Measurements from ENCODE around the gene OSBPL1A. TPM values are rescaled to one million over a fixed set of nuclear protein-coding genes. Genes with fewer than 3 reads are reported as not detected.

OSBPL1A gene
- total and polyA plus RNA-seq, 12 donors = 18.7 to 116 (median 60.0) TPM

GRCh38 chr18:24263050-24263449 is 134.6 kb downstream of the OSBPL1A start:
- 95 to 98% (median 97%) methylated on average over 2 of the region's 2 CpGs for WGBS, 4 donors
- TF ChIP-seq CTCF (IDR thresholded peaks at IDR 0.05) (no peak), POLR2A (IDR thresholded peaks at IDR 0.05) (no peak)
- H3K27me3 ChIP-seq = no peaks in the 10 kb centered on the region
- H3K4me3 ChIP-seq = no peak overlapping the region
- intact Hi-C loops (cut with DNase I) = no loop called here
- H3K9me3 ChIP-seq (replicated peaks in 1 of 3) = no peaks in the 10 kb centered on the region
- H3K4me1 ChIP-seq (replicated peaks in 1 of 2) = no peaks in the 10 kb centered on the region
- H3K27ac ChIP-seq = no peak overlapping the region
- DNase-seq = no peak
- H3K36me3 ChIP-seq (replicated peaks in 1 of 2) = no peaks in the 10 kb centered on the region

- no peaks in the 10 kb centered on the region for H3K36me3 ChIP-seq (replicated peaks in 1 of 2)
- H3K27me3 ChIP-seq = no peaks in the 10 kb centered on the region
- H3K4me3 ChIP-seq = no peak overlapping the region
- H3K9me3 ChIP-seq (replicated peaks in 1 of 3) = no peaks in the 10 kb centered on the region
- WGBS, 4 donors = 71 to 82% (median 74%) methylated on average over 4 of the region's 4 CpGs
- DNase-seq = no peak
- TF ChIP-seq CTCF (IDR thresholded peaks at IDR 0.05) (no peak), POLR2A (IDR thresholded peaks at IDR 0.05) (no peak)
- intact Hi-C loops (cut with DNase I) = no loop called here
- H3K27ac ChIP-seq = no peak overlapping the region
- H3K4me1 ChIP-seq (replicated peaks in 1 of 2) = no peaks in the 10 kb centered on the region
Observed at GRCh38 chr18:24262087-24262486, 135.5 kb downstream of the OSBPL1A start.

GRCh38 chr18:24259869-24260641 is 137.6 kb downstream of the OSBPL1A start:
- no peaks in the 10 kb centered on the region for H3K4me1 ChIP-seq (replicated peaks in 1 of 2)
- no peaks in the 10 kb centered on the region for H3K27me3 ChIP-seq
- no peak for TF ChIP-seq CTCF (IDR thresholded peaks at IDR 0.05)
- H3K4me3 ChIP-seq = no peak overlapping the region
- H3K27ac ChIP-seq = no peak overlapping the region
- intact Hi-C loops (cut with DNase I) = no loop called here
- no peaks in the 10 kb centered on the region for H3K9me3 ChIP-seq (replicated peaks in 1 of 3)
- WGBS, 4 donors = 92 to 93% (median 93%) methylated on average over 6 of the region's 6 CpGs
- DNase-seq = no peak
- H3K36me3 ChIP-seq (replicated peaks in 1 of 2) = no peaks in the 10 kb centered on the region

GRCh38 chr18:24254071-24254470 is 143.6 kb downstream of the OSBPL1A start:
- Histone ChIP-seq H3K9me3 (replicated peaks in 1 of 3) (no peaks in the 10 kb centered on the region), H3K4me3 (no peak overlapping the region), H3K27ac (no peak overlapping the region), H3K4me1 (replicated peaks in 1 of 2) (peaks cover 0 to 6% of the 10 kb centered on the region in 2 donors), H3K27me3 (no peaks in the 10 kb centered on the region), H3K36me3 (replicated peaks in 1 of 2) (no peaks in the 10 kb centered on the region)
- TF ChIP-seq POLR2A (IDR thresholded peaks at IDR 0.05) (no peak), CTCF (IDR thresholded peaks at IDR 0.05) (no peak)
- DNase-seq = no peak
- intact Hi-C loops (cut with DNase I) = no loop called here
- WGBS, 4 donors = 92 to 100% (median 97%) methylated on average over 1 of the region's 1 CpG
